ENCODE measurements around the gene CRX.

GRCh38 chr19:47824396-47824795 lies 2.7 kb downstream of the CRX start:
- no peak for TF ChIP-seq CTCF (IDR thresholded peaks at IDR 0.05)
- no peak for TF ChIP-seq POLR2A (IDR thresholded peaks at IDR 0.05)
